ENCODE measurements around the gene SWI5. TPM values are rescaled to one million over a fixed set of nuclear protein-coding genes. Genes with fewer than 3 reads are reported as not detected.

SWI5 gene
- total and polyA plus RNA-seq, 9 of the 15 experiments (the other 6 are each of a cell fraction or from before 2014, with no cell fraction given) = 62.8 to 133 (median 95.9) TPM

GRCh38 chr9:128298535-128299482 lies 22.7 kb downstream of the SWI5 start (continued):
- TF ChIP-seq, protein P1, sequence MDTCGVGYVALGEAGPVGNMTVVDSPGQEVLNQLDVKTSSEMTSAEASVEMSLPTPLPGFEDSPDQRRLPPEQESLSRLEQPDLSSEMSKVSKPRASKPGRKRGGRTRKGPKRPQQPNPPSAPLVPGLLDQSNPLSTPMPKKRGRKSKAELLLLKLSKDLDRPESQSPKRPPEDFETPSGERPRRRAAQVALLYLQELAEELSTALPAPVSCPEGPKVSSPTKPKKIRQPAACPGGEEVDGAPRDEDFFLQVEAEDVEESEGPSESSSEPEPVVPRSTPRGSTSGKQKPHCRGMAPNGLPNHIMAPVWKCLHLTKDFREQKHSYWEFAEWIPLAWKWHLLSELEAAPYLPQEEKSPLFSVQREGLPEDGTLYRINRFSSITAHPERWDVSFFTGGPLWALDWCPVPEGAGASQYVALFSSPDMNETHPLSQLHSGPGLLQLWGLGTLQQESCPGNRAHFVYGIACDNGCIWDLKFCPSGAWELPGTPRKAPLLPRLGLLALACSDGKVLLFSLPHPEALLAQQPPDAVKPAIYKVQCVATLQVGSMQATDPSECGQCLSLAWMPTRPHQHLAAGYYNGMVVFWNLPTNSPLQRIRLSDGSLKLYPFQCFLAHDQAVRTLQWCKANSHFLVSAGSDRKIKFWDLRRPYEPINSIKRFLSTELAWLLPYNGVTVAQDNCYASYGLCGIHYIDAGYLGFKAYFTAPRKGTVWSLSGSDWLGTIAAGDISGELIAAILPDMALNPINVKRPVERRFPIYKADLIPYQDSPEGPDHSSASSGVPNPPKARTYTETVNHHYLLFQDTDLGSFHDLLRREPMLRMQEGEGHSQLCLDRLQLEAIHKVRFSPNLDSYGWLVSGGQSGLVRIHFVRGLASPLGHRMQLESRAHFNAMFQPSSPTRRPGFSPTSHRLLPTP (IDR thresholded peaks at IDR 0.05; ENCODE audit: borderline replicate concordance, extremely low read depth, insufficient read length) = no peak
- TF ChIP-seq CLOCK (CRISPR knock-in tag; IDR thresholded peaks at IDR 0.05; ENCODE audit: borderline replicate concordance) (no peak), ZNF644 (tag; IDR thresholded peaks at IDR 0.05; ENCODE audit: low read depth) (no peak), RHOXF2B (CRISPR knock-in tag; conservative IDR thresholded peaks at IDR 0.05) (no peak), CREBBP (IDR thresholded peaks at IDR 0.05; ENCODE audit: low read depth, low read length) (no peak), YY1 (IDR thresholded peaks at IDR 0.05; ENCODE audit: borderline replicate concordance in 1 of 3, control insufficient read depth in 1 of 3, extremely low read depth in 1 of 3, insufficient read depth in 3 of 3, insufficient read length in 1 of 3, insufficient replicate concordance in 2 of 3, low read depth in 1 of 3, low read length in 2 of 3) (no peak), U2AF2 (optimal IDR thresholded peaks at IDR 0.05; ENCODE audit: low read depth, low read length) (no peak), FOSL1 (tag; conservative IDR thresholded peaks at IDR 0.05) (peak; percentile 86), RBM34 (IDR thresholded peaks at IDR 0.05; ENCODE audit: borderline replicate concordance, insufficient read depth, low read length) (no peak), ZNF395 (CRISPR knock-in tag; IDR thresholded peaks at IDR 0.05) (no peak), SIN3B (IDR thresholded peaks at IDR 0.05; ENCODE audit: low read depth) (no peak), ZZZ3 (IDR thresholded peaks at IDR 0.05) (no peak)
- TF ChIP-seq, protein P2, sequence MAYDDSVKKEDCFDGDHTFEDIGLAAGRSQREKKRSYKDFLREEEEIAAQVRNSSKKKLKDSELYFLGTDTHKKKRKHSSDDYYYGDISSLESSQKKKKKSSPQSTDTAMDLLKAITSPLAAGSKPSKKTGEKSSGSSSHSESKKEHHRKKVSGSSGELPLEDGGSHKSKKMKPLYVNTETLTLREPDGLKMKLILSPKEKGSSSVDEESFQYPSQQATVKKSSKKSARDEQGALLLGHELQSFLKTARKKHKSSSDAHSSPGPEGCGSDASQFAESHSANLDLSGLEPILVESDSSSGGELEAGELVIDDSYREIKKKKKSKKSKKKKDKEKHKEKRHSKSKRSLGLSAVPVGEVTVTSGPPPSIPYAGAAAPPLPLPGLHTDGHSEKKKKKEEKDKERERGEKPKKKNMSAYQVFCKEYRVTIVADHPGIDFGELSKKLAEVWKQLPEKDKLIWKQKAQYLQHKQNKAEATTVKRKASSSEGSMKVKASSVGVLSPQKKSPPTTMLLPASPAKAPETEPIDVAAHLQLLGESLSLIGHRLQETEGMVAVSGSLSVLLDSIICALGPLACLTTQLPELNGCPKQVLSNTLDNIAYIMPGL (CRISPR knock-in tag; IDR thresholded peaks at IDR 0.05) = no peak
- TF ChIP-seq, protein P3, sequence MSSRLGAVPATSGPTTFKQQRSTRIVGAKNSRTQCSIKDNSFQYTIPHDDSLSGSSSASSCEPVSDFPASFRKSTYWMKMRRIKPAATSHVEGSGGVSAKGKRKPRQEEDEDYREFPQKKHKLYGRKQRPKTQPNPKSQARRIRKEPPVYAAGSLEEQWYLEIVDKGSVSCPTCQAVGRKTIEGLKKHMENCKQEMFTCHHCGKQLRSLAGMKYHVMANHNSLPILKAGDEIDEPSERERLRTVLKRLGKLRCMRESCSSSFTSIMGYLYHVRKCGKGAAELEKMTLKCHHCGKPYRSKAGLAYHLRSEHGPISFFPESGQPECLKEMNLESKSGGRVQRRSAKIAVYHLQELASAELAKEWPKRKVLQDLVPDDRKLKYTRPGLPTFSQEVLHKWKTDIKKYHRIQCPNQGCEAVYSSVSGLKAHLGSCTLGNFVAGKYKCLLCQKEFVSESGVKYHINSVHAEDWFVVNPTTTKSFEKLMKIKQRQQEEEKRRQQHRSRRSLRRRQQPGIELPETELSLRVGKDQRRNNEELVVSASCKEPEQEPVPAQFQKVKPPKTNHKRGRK (tag; IDR thresholded peaks at IDR 0.05) = no peak
